ENCODE data around the gene ADAMTSL5.
"Not testable (repeated sequence)": the region's sequence is repeated elsewhere in the genome, so short reads cannot be mapped to it uniquely, and the experiment has no call there.

The ADAMTSL5 gene

DNA sequence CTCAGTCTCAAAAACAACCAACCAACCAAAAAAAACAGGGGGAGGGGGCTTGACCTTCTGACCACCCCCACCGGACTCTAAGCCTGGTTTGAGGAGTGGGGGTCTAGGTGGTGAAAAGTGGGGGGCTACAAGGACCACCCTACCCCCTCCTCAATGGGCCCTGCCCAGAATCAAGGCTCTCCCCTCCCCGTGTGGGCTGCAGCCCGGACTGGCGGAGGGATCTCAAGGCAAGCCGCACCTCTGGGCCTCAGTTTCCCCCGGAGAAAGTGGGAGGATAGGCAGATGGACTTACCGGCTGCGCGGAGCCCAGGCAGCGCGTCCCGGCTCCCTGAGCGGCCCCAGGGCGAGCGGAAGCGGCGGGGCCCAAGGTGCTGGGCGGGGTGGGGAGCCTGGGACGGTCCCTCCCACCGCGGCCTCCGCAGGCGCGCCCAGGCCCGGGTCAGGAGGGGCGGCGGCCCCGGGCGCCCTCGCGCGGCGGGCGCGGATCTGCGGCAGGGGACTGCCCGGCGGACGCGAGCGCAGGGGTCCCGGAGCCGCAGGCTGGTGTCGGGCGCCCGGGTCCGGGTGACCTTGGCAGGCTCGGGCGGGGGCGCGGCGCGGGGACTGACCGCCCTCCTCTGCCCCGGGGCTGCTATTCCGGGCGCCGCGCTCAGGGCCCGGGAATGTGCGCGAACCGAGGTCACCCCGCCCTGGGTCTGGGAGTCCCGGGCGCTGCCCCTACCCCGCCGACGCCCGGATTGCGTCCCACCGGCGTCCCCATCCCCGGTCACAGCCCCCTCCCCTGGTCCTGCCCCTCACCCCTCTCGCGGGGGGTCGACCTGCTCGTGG, at the start of gene ADAMTSL5:
ADAMTSL5 (minus strand) TSS at position 349 of the 828 bp plus-strand sequence. CDS start 2,076 bp downstream, outside the sequence.
- DNase-seq: peak; percentile 66

DNA sequence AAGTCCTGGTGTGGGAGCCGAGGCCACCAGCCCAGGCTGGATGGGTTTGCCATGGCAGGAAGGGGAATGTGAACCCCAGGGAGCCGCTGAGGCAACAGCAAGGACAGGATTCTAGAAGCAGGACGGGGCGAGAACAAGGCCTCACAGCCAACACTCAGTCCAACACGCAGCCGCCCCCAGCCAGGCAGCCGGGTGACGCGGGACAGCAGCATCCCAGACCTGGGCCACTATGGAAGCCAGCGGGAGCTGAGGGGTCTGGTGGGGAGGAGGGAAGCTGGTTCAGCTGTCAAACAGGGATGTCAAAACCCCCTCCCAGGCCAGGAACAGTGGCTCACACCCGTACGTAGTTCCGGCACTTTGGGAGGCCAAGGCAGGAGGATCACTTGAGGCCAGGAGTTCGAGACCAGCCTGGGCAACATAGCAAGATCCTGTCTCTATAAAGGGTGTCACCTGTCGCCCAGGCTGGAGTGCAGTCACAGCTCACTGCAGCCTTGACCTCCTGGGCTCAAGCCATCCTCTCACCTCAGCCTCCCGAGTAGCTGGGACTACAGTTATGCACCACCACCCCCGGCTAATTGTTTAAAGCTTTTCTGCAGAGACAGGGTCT, 48.5 kb upstream of the ADAMTSL5 start:
- DNase-seq: no peak

- no peak for DNase-seq
Observed at GRCh38 chr19:1560286-1560882, 47.6 kb upstream of the ADAMTSL5 start.

DNA sequence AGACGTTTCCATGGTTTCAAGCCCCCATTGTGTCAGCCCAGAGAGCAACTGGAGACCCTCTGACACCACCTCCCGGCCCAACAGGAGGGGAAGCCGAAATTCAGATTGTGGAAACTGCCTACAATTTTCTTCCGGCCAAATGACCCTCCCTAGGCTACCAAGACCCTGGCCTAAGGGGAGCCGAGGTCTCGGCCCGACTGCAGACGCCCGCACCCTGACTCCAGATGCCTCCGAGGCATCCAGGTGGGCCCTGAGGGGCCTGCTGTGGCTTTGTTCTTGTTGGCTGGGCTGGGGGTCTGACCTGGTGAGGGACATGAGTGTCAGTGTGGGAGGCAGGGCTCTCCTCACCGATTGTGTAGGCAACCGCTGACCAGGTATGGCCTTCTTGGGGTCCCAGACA, 45.7 kb upstream of the ADAMTSL5 start:
- no peak for DNase-seq

GRCh38 chr19:1556390-1557070, 43.7 kb upstream of the ADAMTSL5 start:
- no peak for DNase-seq

GRCh38 chr19:1555487-1556389, 42.9 kb upstream of the ADAMTSL5 start:
- DNase-seq: no peak

DNA sequence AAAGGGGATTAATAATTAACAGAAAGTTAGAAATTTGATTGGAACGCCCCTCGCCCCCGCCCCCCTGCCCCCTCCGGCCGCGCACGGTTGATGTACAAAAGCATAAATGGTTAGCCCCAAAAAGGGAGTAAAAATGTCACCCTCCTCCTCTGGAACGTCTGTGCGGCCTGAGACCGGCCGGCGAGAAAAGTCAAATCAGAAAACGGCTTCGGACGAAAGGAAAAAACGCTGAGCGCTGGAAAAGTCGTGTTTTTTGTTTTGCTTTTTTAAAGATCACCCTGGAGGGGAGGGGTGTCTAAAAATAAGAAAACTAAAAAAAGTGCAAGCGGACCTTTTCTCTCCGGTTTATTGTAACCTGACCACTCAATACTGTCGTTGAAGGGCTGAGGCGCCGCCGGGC, 42.1 kb upstream of the ADAMTSL5 start:
- DNase-seq: no peak

- DNase-seq: no peak
Observed at GRCh38 chr19:1553415-1553814, 40.6 kb upstream of the ADAMTSL5 start.

DNA sequence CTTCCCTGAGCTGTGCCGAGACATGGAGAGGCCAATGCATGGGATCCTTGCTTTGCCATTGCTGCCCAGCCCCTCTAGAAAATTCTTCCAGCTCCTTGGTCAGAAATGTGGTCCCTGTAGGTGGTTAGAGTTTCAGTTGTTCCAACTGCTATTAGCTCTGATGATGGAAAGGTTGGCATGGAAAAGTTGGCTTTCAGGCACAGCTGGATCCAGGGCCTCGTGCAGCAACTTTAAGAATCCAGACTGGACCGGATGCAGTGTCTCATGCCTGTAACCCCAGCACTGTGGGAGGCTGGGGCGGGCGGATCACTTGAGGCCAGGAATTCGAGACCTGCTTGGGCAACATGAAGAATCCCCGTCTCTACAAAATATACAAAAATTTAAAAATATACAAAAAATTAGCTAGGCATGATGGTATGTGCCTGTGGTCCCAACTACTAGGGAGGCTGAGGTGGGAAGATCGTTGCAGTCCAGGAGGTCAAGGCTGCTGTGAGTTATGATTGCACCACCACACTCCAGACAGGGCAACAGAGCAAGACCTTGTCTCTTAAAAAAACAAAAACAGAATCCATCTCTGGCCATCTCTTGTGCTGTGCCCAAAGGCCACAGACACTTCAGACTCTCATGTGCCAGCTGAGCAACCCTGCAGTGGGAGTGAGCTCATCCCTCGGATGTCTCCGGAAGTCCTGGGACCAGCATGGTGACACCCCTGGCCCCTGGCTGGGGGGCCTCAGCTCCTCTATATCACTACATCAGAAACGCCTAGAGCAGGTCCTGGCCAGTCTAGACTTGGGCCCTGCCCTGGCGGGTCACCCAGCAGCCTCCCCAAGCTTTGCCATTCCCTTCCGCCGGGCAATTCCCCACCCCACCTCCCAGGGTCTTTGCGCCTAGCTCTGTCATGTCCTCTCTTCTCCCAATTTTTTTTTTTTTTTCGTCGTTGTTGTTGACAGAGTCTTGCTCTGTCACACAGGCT, 38.5 kb upstream of the ADAMTSL5 start:
- no peak for DNase-seq

GRCh38 chr19:1549332-1549945, 36.6 kb upstream of the ADAMTSL5 start:
- DNase-seq: no peak

- no peak for DNase-seq
Observed at GRCh38 chr19:1540365-1540925, 27.6 kb upstream of the ADAMTSL5 start.

DNA sequence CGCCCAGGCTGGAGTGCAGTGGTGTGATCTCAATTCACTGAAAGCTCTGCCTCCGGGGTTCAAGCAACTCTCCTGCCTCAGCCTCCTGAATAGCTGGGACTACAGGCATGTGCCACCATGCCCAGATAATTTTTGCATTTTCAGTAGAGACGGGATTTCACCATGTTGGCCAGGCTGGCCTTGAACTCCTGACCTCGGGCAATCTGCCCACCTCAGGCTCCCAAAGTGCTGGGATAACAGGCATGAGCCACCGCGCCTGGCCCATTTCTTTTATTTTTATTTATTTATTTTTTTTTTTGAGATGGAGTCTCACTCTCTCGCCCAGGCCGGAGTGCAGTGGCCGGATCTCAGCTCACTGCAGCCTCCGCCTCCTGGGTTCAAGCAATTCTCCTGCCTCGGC, 26.9 kb upstream of the ADAMTSL5 start:
- not testable (repeated sequence) for DNase-seq

- no peak for DNase-seq
Observed at GRCh38 chr19:1538978-1539377, 26.2 kb upstream of the ADAMTSL5 start.

GRCh38 chr19:1535699-1536098, 22.9 kb upstream of the ADAMTSL5 start:
- DNase-seq: not testable (repeated sequence)

- DNase-seq: no peak
Observed at GRCh38 chr19:1534972-1535371, 22.2 kb upstream of the ADAMTSL5 start.

DNA sequence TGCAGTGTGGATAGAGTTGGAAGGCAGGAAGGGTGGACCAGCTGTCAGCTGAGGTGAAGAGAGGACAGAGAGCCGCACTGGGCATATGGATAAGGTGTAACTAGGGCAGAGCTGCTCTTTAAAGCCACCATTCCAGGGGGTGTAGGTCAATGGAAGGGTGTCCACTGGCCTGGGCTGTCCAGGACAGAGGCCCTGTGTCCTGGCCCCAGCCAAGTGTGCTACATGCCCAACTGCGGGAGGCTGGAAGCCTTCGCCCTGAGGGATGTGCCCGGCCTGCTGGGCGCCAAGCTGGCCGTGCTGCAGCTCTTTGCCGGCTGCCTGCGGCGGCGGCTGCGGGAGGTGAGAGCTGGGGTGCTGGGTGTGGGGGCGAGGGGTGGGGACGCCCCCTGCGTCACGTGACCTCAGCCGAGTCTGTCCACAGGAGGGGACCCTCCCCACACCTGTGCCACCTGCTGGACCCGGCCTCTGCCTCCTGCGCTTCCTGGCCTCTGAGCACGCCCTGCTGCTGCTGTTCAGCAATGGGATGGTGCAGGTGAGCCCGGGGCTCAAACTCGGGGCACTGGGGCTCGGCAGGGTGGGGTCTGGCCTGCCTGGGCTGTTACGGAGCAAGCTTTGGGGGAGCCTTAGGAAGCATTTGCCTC, 20.8 kb upstream of the ADAMTSL5 start:
- DNase-seq: no peak

- DNase-seq: no peak
Observed at GRCh38 chr19:1532003-1532402, 19.2 kb upstream of the ADAMTSL5 start.

GRCh38 chr19:1531587-1531986, 18.8 kb upstream of the ADAMTSL5 start:
- no peak for DNase-seq

DNA sequence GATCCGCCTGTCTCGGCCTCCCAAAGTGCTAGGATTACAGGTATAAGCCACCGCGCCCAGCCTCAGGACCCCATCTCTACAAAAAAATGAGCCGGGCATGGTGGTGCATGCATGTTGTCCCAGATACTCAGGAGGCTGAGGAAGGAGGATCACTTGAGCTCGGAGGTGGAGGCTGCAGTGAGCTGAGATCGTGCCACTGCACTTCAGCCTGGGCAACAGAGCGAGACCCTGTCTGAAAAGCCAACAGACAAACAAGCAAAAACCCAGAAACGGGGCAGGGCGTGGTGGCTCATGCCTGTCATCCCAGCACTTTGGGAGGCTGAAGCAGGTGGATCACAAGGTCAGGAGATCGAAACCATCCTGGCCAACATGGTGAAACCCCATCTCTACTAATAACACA, 18.0 kb upstream of the ADAMTSL5 start:
- DNase-seq: not testable (repeated sequence)

DNA sequence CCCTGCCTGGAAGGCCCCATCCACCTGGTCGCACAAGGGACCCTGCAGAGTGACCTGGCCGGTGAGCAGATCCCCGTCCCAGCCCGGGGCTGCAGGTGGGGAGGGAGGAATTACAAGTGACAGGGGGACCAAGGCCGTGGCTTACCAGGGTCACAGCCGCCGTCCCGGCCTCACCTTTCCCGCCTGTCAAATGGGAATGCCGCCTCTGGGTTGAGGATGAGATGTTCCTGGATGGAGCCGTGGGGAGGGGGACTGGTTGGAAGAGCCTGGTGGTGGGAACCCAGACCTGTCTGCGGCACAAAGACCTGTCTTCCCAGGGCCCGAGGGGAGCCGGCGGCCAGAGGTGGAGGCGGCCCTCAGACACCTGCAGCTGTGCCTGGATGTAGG, 16.6 kb upstream of the ADAMTSL5 start:
- no peak for DNase-seq
